ENCODE data around the gene CRACR2A. TPM values are rescaled to one million over a fixed set of nuclear protein-coding genes. Genes with fewer than 3 reads are reported as not detected.

The CRACR2A gene
- total and polyA plus RNA-seq, 3 donors from 2014 or later: 3.1 to 5.0 (median 4.0) TPM

DNA sequence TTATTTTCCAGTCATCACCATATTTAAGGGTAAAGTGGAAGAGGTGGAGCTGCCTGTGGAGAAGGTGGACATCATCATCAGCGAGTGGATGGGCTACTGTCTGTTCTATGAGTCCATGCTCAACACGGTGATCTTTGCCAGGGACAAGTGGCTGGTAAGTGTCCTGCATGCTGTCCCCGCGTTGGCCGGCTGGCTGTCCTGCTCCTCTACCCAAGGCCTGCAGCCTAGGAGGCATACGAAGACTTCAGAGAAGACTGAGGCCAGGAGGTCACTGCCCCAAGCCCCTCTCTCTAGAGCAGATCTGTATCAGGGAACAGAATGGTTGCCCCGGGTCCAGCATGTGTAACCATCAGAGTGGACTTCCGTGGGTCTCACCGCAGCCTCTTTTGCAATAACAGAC is 184.2 kb downstream of the CRACR2A start:
- intact Hi-C loops (cut with DNase I; ENCODE audit: low total_unique reads): no loop called here
- no peak overlapping the region for H3K4me3 ChIP-seq
- no peaks in the 10 kb centered on the region for H3K4me1 ChIP-seq
- no peaks in the 10 kb centered on the region for H3K36me3 ChIP-seq (ENCODE audit: low read depth, missing control alignments)
- no peak for DNase-seq
- WGBS, 2 donors: 89 to 96% methylated on average over 4 to 9 of the region's 9 CpGs
- no peaks in the 10 kb centered on the region for H3K27me3 ChIP-seq
- no peaks in the 10 kb centered on the region for H3K9me3 ChIP-seq
- TF ChIP-seq, protein P1, sequence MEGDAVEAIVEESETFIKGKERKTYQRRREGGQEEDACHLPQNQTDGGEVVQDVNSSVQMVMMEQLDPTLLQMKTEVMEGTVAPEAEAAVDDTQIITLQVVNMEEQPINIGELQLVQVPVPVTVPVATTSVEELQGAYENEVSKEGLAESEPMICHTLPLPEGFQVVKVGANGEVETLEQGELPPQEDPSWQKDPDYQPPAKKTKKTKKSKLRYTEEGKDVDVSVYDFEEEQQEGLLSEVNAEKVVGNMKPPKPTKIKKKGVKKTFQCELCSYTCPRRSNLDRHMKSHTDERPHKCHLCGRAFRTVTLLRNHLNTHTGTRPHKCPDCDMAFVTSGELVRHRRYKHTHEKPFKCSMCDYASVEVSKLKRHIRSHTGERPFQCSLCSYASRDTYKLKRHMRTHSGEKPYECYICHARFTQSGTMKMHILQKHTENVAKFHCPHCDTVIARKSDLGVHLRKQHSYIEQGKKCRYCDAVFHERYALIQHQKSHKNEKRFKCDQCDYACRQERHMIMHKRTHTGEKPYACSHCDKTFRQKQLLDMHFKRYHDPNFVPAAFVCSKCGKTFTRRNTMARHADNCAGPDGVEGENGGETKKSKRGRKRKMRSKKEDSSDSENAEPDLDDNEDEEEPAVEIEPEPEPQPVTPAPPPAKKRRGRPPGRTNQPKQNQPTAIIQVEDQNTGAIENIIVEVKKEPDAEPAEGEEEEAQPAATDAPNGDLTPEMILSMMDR (IDR thresholded peaks at IDR 0.05): no peak
- no peak for TF ChIP-seq POLR2A (IDR thresholded peaks at IDR 0.05)
- no peak overlapping the region for H3K27ac ChIP-seq

DNA sequence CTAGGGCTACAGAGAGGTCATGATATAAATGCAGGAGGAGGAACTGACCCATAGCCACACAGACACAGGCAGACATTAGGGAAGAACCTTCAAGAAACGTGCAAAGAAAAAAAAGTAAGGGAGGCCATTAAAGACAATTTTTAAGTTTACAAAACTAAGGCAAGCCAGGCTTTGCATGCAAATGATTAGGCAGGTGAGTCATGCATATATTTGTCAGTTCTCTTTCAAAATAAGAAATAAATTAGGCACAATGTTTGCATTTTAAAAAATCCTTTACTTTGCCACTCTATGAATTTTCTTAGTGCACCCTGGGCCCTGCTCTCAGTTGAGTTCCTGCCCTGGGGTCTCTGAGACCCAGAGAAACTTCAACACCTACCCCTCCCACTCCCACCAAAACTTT is 186.9 kb downstream of the CRACR2A start:
- WGBS, 2 donors: 71 to 81% methylated on average over 1 of the region's 1 CpG
- intact Hi-C loops (cut with DNase I; ENCODE audit: low total_unique reads): no loop called here
- Histone ChIP-seq H3K9me3 (no peaks in the 10 kb centered on the region), H3K27me3 (no peaks in the 10 kb centered on the region), H3K4me1 (no peaks in the 10 kb centered on the region), H3K27ac (no peak overlapping the region), H3K4me3 (no peak overlapping the region), H3K36me3 (ENCODE audit: low read depth, missing control alignments) (no peaks in the 10 kb centered on the region)
- TF ChIP-seq POLR2A (IDR thresholded peaks at IDR 0.05): no peak
- TF ChIP-seq, protein P1 (IDR thresholded peaks at IDR 0.05): no peak
- no peak for DNase-seq

Small RNA genes within 50 kb of the gene (small RNA-seq; reads per million reads assigned to genes)
- gene RNU6-174P: 0 reads per million in 2 donors

Other genes with a start within 250 kb of the CRACR2A start
- gene PARP11, start 120.3 kb upstream of the CRACR2A start, total RNA-seq: 10 to 100 TPM; 20.5 to 20.6 TPM
- 16.8 TPM for gene PARP11, start 120.3 kb upstream of the CRACR2A start, polyA plus RNA-seq (ENCODE audit: insufficient read depth, low read depth, low replicate concordance)